ENCODE data around the gene ARHGAP42.

GRCh38 chr11:100732949-100733348 is 45.9 kb downstream of the ARHGAP42 start:
- TF ChIP-seq, protein P1, sequence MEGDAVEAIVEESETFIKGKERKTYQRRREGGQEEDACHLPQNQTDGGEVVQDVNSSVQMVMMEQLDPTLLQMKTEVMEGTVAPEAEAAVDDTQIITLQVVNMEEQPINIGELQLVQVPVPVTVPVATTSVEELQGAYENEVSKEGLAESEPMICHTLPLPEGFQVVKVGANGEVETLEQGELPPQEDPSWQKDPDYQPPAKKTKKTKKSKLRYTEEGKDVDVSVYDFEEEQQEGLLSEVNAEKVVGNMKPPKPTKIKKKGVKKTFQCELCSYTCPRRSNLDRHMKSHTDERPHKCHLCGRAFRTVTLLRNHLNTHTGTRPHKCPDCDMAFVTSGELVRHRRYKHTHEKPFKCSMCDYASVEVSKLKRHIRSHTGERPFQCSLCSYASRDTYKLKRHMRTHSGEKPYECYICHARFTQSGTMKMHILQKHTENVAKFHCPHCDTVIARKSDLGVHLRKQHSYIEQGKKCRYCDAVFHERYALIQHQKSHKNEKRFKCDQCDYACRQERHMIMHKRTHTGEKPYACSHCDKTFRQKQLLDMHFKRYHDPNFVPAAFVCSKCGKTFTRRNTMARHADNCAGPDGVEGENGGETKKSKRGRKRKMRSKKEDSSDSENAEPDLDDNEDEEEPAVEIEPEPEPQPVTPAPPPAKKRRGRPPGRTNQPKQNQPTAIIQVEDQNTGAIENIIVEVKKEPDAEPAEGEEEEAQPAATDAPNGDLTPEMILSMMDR (IDR thresholded peaks at IDR 0.05), result no peak
- TF ChIP-seq POLR2A (IDR thresholded peaks at IDR 0.05; ENCODE audit: low read depth) (no peak), EP300 (IDR thresholded peaks at IDR 0.05) (no peak), POLR2AphosphoS5 (IDR thresholded peaks at IDR 0.05) (no peak)
